ENCODE data around the gene ACAP3.
"Not testable (repeated sequence)": the region's sequence is repeated elsewhere in the genome, so short reads cannot be mapped to it uniquely, and the experiment has no call there.

Gene ACAP3

DNA sequence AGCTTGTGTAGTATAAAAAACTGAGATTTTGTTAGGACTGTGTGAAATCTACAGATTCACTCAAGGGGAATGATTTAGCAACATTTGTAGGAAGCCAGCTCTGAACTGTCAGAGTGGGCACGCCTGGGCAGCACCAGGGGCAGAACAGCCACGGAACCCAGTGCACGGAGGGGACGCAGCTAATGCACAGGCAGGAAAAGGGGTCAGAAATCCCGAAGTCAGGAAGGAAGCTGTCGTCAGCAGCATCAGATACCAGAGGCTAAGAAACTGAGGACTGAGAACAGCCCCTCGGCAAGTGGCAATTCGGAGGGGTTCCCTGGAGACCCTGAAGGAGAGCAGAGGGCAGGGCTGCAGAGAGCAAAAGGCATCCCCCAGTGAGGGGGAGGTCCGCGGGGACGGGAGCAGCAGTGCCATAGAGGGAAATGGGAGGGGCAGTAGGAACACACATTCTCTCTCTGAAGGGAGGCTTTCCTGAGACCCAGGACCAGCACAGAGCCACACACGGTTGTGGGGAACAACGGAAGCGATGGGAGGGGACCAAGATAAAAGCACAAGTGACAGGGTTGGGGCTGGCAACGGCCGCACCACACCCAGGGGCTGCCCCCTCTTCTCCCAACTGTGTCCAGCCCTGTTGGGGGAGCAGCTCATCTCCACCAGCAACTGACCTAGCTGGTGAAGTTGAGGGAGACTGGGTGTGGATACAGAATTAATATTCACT, 46.7 kb downstream of the ACAP3 start:
- DNase-seq = no peak

DNA sequence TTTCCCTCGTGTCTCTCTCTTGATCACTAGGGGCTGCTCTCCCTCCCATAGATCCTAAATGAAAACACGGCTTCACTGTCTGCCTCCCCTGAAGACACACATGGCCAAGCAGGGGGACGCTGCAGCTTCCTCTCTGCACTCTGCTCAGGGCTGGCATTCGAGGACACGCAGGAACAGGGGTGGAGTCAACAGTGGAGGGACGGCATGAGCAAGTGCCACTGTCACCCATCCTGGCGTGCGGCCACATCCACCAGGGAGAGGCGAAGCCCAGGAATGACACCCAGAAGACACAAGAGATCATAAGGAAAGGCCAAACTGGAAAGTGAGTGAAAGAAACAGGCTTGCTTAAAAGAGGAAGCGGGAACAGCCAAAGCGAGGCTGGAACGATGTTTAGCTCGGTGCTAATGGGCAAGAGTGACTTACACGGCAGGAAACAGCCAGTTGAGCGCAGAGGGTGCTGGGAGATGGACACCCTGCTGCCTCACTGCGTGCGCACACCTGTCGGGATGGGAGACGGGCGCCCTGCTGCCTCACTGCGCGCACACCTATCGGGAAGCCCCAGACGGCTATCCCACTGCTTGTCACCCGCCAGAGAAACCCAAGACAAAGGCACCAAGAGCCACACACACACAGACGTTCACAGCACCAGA, 47.7 kb downstream of the ACAP3 start:
- no peak for DNase-seq

DNA sequence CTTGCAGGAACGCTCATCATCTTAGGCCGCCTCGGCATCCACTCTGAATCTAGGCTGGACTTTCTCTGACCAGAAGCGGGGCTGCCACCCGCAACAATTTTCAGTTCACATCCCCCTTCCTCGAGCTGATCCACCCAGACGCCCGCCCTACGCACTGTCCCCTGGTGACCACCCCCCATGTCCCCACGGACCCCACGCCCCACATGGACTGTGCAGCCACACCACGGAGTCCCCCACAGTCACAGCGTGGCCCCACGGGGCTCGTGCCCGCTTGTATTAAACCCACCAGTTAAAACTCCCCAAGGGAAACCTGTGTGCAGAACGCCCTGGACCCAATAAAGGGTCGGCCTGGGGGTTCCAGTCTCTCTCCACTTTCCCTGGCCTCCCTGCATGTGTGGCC, 48.2 kb downstream of the ACAP3 start:
- no peak for DNase-seq

DNA sequence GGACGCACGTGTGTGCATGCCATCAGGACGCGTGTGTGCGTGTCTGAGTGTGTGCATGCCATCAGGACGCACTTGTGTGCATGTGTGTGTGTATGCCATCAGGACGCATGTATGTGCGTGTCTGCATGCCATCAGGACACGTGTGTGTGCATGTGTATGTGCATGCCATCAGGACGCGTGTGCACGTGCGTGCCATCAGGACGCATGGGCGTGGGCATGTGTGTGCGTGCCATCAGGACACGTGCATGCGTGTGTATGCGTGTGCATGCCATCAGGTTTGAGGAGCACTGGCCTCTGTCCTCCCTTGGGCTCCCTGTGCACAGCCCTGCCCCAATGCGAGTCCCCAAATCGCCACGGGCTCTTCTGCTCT, 48.6 kb downstream of the ACAP3 start:
- DNase-seq = no peak

DNA sequence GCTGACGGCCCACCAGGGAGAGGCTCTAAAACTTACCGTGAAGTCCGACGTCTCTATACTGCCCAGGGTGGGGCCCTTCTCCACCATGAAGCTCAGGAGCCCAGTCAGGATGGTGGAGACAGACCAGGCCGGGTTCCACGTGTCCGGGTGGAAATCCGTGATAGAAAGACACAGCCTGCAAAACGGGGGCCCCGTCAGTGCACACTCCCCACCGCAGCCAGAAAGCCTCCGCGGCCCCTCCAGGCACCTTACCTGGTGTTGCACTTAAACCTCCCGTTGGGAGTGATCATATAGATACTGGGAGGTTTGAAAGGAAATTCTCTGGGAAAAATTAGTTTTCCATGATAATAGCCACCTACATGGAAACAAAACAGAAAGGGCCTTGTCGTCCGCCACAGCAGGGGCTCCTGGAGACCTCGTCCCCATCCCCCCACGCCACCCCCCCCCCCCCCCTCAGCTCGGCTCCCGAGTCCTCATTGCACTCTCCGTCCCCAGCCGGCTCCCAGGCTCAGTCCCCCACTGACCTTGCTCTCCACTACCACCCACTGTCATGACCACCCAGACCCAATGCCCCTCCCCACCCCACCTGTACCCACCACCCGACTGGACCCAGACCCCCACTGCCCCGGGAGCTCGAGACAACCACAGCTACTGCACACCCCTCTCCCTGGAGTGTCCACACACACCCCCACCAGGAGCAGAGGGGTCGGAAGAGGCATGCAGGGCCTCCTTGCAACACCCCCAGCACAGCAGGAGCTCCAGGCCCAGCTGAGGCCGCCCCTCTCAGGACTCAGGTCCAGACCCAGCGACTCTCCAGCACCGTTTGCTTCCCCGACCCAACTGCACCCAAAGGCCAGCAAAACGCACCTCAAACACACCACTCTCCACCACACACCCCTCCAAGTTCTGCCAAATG, 50.5 kb downstream of the ACAP3 start:
- DNase-seq = no peak

DNA sequence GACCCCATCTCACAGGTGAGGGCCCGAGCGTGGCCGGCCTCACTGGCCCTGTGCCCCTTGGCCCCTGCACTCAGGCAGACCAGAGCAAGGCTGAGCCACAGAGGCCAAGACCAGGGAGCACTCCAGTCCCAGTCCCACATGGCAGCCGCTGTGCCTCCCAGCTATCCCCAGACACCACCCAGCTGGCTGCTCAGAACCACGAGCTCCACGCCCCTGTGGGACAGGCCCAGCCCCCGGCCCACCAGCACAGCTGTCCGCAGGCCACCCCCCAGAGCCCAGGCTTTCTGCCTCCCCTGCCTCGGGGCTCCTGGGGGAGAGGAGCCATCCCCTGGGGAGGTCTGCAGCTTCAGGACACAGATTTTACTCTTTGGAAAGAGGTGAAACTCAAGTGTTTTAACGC, 52.1 kb downstream of the ACAP3 start:
- DNase-seq = no peak

DNA sequence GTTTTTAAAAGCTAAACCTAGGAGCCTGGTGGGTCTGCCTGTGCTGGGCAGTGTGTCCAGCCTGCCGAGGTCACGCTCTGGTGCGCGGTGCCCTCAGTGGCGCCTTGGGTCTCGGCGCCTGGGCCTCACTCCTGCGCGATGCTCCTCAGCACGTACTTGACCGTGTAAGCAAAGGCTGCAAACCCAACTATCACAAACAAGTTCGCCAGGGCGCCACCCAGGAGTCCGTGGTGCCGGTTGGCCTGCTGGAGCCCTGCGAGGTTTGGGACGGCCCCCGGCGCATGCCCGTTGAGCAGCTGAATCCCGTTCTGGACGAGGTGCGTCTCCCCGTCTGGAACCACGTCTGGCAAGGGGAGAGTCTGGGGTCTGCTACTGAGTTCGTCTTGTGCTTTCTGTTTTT, 52.7 kb downstream of the ACAP3 start:
- DNase-seq = no peak

DNA sequence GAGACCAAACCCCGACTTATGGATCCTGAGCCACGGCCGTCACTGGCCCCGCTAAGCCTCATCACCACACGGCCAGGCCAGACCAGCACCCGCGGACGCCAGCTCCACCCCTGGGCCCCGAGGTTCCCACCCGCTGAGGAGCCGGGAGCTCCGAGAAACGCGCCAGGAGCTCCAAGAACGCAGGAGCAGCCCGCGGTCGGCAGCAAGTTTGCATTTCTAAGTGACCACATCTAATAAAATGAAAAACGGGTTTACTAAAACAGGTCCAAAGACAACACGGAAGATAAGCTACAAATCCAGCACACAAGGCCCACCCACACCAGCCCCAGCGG, 53.1 kb downstream of the ACAP3 start:
- no peak for DNase-seq

DNA sequence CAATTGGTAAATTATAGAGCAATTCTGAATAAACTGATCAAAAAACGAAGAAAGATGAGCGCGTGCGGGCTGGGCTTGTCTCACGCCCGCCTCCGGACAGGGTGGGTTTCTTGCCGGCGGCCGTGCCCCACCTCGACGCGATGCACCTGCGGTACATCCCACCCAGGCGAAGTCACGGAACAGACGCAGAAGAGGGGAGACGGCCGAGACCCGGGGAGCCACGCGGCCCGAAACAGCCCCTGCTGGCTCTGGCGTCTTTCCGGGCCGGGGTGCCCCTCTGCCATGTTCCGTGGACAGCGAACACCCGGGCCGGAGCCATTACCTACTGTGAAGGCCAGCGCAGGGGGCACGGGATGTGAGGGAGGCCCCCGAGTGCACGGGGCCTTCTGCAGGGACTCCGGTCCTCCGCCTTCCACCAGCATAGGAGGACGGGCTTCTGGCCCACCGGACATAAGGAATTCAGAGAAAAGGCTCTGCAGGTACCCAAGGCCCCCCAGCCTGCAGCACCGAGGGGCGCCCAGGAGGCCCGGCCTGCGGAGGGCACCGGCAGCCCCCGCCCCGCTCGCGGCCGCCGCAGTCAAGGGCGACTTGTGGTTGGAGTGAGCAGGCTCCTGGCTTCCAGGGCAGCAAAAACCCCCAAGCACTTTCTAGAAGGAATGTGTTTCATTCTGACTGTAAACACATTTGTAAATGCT, 53.6 kb downstream of the ACAP3 start:
- no peak for DNase-seq

DNA sequence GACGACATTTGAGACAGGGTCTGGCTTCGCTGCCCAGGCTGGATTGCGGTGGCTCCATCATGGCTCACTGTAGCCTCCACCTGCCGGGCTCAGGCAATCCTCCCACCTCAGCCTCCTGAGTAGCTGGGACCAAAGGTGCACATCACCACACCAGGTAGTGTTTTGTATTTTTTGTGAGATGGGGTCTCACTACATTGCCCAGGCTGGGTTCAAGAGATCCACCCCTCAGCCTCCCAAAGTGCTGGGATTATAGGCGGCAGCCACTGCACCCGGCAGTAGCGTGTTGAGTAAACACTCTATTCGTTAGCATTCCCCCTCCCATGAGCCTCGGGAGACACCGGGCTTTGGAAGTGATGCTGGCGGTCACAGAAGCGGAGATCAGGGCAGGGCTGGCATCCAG, 54.4 kb downstream of the ACAP3 start:
- DNase-seq = no peak

DNA sequence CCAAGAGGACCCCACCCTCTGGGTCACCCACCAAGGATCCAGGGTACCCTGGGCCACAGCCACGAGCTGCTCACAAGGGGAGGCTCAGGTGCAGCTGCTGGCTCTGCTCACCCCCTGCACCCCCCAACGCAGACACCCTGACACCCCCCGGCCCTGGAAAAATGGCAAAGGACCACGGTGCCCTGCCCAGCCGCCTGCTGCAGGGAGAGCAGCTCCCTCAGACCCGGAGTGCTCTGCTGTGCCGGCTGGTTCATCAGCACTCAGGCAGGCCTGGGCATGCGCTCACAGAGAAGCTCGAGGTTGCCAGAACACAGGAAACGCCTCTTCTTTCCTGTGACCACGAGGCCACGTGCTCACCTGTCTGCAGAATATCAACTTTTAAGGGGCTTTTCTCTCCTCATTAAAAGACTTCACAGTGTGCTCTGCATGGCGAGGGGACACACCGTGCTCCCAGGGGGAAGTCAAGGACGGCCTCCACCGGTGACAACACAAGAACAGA, 56.9 kb downstream of the ACAP3 start:
- peak; percentile 36 for DNase-seq

DNA sequence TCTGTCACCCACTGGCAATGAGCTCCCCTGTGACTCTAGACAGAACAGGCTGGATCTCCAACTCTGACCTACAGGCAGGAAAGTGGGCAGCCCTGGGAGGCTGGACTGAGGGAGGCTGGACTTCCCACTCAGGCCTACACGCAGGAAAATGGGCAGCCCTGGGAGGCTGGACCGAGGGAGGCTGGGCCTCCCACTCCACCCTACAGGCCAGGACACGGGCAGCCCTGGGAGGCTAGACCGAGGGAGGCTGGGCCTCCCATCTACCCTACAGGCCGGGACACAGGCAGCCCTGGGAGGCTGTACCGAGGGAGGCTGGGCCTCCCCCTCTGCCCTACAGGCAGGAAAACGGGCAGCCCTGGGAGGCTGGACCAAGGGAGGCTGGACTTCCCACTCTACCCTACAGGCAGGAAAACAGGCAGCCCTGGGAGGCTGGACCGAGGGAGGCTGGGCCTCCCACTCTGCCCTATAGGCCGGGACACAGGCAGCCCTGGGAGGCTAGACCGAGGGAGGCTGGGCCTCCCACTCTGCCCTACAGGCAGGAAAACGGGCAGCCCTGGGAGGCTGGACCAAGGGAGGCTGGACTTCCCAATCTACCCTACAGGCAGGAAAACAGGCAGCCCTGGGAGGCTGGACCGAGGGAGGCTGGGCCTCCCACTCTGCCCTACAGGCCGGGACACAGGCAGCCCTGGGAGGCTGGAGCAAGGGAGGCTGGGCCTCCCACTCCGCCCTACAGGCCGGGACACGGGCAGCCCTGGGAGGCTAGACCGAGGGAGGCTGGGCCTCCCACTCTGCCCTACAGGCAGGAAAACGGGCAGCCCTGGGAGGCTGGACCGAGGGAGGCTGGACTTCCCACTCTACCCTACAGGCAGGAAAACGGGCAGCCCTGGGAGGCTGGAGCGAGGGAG, 59.5 kb downstream of the ACAP3 start:
- DNase-seq = not testable (repeated sequence)

DNA sequence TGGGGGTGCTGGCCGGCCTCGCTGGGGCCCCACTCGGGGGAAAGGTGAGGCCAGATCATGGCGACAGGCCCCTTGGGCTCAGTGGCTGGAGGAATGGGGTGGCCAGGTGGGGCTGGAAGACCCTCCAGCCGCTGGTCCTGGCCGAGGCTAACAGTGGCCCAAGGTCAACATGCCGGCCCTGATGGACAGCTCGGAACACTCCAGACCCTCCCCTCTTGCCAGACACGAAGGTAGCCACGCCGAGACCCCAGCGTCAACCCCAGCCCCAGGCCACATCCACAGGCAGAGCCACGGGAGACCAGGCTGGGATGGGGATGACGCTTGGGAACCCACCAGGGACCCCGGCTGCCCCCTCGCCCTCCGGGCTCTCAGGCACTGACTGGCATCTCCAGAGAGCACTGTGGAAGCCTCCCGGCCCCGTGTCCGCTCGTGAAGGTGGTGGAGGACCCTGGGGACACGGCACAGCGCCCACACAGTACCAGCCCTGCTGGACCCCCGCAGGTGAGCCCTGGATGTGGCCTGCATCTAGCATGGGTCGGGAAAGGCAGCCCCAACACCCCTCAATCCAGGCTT, 60.3 kb downstream of the ACAP3 start:
- no peak for DNase-seq

DNA sequence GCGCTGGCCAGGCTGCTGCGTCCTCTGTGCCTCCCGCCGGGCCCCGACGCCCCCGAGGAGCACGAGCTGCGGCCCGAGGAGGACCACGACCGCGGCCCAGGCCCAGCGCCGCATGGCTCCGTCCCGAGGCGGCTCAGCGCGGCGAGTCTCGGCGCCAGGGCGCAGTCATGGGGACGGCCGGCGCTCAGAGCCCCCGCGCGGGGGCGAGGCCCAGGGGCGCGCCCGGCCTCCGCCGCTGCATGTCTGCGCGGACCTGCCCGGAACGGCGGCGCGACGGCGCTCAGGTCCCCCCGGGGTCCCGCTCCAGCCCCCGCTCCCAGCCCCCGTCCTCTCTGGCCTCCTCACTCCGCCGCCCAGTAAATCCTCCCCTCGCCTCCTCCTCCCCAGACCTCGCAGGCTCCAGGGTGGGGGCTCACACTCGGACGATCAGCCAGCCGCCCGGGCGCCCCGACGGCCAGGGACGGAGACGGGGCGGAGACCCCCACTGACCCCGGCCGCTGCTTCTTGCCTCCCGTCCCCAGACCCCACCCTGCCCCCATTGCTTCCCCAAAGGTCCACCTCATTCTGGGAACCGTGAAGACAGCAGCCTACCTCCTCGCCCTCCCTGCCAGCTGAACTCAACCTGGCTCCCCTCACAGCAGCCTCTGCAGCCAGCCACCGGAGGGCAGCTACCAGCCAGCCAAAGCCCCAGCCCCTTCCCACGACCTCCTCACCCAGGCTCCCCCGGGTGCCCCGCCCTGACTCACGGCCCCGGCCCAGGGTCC, 61.0 kb downstream of the ACAP3 start, which contains the start of gene C1QTNF12:
Gene C1QTNF12, minus strand, starts transcription at position 146 of the 764 bp plus-strand sequence. Its CDS starts 32 bp downstream, at position 114.
- no peak for DNase-seq

DNA sequence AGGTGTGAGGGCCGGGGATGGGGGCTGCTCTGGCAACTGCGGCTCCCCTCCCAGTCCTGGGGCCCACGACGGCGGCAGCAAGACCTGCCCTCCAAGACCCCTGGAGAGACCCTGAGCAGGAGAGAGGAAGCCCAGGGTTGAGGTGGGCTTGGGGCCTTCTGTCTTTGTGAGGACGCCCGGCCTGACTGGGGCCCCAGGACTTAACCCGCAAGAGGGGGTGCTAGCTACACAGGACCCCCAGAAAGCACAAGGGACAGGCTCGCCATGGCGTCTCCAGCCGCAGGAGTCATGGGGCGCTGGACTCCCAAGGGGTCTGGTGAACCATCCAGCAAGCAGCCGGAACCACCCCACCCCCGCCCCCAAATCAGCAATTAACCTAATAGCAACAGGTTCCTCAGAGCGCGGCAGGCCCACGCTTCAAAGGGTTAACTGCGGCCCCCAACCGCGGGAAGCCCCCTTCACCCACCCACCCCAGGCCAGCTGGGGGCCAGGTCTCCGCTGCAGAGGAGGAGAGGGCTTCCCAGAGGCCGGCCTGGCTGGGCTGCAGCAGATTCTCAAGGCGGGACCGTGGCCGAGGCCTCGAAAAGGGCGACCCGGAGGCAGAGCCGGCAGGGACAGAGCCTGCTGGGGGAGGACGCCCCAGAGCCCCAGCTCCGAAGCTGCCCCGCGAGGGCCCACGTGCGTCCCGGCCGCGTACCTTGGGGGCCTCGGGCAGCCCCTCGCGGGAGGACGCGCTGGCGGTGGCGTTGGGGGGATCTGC, 61.7 kb downstream of the ACAP3 start:
- DNase-seq = no peak

DNA sequence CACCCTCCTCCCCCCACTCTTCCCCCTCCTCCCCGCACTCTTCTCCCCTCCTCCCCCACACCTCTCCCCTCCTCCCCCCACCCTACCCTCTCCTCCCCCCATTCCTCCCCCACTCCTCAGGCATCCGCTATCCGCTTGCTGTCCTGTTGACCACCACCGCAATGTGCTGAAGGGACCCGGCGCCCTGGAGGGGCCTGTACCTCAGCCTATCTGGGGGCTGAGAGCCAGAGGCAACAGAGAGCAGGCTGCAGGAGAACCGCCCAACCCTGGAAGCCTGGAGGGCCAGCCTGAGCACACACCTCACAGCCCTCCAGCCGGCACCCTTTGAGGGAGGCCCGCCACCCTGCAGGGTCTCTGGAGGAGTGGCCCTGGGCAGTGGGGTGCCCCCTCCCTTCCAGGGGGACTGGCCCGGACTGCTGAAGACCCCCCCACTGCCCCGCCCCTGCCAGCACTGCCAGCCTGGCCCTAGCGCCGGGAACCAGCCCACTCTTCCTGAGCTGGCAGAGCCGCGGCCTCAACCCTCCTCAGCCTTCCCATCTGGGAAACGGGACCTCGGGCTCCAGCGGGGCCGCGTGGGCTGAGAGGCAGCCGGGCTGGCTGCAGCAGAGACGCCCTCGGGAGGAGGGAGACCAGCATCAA, 62.4 kb downstream of the ACAP3 start:
- DNase-seq = no peak

DNA sequence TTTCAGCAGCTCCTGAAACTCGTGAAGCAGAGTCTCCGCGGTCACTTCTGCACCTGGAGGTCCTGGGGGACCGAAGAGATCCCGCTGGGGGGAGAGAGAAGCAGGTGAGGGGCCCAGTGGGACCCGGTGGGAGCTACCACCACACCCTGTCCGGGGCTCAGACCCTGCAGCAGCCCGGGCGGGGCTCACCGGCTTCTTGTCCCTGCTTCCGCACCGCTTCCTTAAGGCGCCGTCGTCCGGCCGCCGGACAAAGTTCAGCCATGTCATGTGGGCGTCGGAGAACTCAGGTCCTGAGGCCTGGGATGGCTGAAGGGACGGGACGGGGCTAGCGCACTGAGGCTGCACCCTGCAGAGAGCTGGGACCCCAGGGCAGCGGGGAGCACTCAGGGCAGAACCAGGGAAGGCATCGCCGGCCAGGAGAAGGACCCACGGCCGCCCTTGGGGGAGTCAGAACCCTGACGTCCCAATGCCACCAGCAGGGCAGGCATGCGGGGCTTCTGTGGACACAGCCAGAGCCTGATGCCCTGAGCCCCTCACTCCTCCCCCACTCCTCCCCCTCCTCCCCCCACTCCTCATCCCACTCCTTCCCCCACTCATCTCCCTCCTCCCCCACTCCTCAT, 63.4 kb downstream of the ACAP3 start:
- DNase-seq = no peak

DNA sequence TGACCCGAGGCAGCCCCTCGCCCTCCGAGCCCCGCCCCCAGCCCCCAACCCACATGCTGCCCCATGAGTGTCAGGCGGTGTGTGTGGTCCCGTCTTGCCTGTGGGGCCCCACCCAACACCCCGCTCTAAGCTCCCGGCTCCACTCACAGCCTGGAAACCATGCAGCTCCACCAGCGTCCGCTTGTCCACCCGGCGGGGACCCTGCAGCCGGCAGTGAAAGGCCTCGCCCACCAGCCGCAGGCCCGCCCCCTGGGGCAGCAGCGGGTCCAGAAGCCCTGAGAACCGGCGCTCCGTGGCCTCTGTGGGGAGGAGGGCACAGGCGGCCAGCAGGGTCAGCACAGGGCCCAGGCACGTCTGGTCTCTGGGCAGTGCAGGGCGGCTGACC, 63.9 kb downstream of the ACAP3 start:
- DNase-seq = no peak

DNA sequence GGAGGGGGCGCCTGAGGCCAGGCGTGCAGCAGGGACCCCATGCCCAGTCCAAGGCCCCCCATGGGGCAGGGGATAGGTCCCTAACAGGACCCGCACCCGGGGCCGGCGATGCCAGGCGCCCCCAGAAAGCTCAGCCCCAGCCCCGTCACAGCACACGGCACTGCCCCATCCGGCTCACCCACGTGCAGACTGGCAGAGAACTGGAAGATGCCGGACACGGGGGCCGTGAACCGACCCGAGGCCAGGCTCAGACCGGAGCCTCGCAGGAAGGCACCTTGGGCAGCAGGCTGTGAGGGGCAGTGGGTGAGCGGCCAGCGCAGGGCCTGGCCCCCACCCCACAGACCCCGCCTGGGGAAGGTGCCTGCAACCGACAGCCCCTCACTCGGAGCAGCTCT, 64.5 kb downstream of the ACAP3 start:
- DNase-seq = no peak

Data from COR-L47 (cell line).